H1 (cell line): ENCODE data around the gene WASF1. TPM values are rescaled to one million over a fixed set of nuclear protein-coding genes. Genes with fewer than 3 reads are reported as not detected.

Source experiments
- CTCF ChIA-PET: fragments of 300-600 bp; sonication (Branson Sonifier 250); formaldehyde crosslinking; loops from one replicate; lab custom pipeline; 2021; ENCODE audit not compliant: partially characterized antibody; lab: Charles Lee
- POLR2A ChIA-PET: fragments of 300-600 bp; sonication (Branson Sonifier 250); formaldehyde crosslinking; loops from one replicate; lab custom pipeline; 2021; ENCODE audit warnings: inconsistent platforms; ENCODE audit not compliant: partially characterized antibody; lab: Charles Lee
- DNase-seq, 2 experiments: peaks; one replicate each; pipeline versions ENCODE4 v3.0.0 to v3.0.0-alpha.2; 2010 to 2022; ENCODE audit warnings: low spot score in 2 of 2, low read depth in 1 of 2, mixed read lengths in 1 of 2
- FAIRE-seq: peaks from 2 replicates; lab custom pipeline; 2011; peaks lifted over from hg19 to GRCh38; lab: Jason Lieb, UNC
- H2AFZ ChIP-seq: 2 replicates; pipeline ENCODE4 v1.8.1; 2012; ENCODE audit warnings: low read length, inconsistent platforms
- H2AK5ac ChIP-seq: 2 replicates; pipeline ENCODE4 v1.6.1; 2013; ENCODE audit warnings: low read depth, low read length
- H2BK120ac ChIP-seq: replicated peaks from 2 replicates; pipeline ENCODE3; 2013; ENCODE audit warnings: low read depth, low read length, inconsistent platforms
- H2BK12ac ChIP-seq: 2 replicates; pipeline ENCODE4 v1.6.1; 2013; ENCODE audit warnings: low read depth, low read length
- H2BK15ac ChIP-seq: 2 replicates; pipeline ENCODE4 v1.6.1; 2013; ENCODE audit warnings: low read length
- H2BK20ac ChIP-seq: 2 replicates; pipeline ENCODE4 v1.6.1; 2013; ENCODE audit warnings: low read length
- H2BK5ac ChIP-seq: 2 replicates; pipeline ENCODE4 v1.6.1; 2013; ENCODE audit warnings: low read depth, low read length
- H3K14ac ChIP-seq: 2 replicates; pipeline ENCODE4 v1.6.1; 2013; ENCODE audit warnings: inconsistent platforms; ENCODE audit not compliant: insufficient read length
- H3K18ac ChIP-seq: 2 replicates; pipeline ENCODE4 v1.6.1; 2013; ENCODE audit warnings: low read length; ENCODE audit errors: extremely low read depth
- H3K23ac ChIP-seq: 2 replicates; pipeline ENCODE4 v1.6.1; 2013; ENCODE audit warnings: inconsistent platforms; ENCODE audit not compliant: insufficient read length
- H3K23me2 ChIP-seq: 2 replicates; pipeline ENCODE4 v1.6.1; 2013; ENCODE audit warnings: low read depth, low read length
- H3K27ac ChIP-seq: 2 replicates; pipeline ENCODE4 v1.6.1; 2011; ENCODE audit warnings: low read depth, low read length, inconsistent platforms
- H3K27me3 ChIP-seq, 4 experiments: replicated peaks in 1 of 4; 1 replicate in 1 of 4; 2 replicates in 3 of 4; pipeline versions ENCODE4 v1.6.1 to v1.8.1; 2011 to 2013; ENCODE audit warnings: low read length in 3 of 4, mild to moderate bottlenecking in 3 of 4, inconsistent platforms in 2 of 4, mixed read lengths in 2 of 4, moderate library complexity in 1 of 4; ENCODE audit not compliant: control insufficient read depth in 3 of 4, insufficient read depth in 3 of 4; ENCODE audit errors: extremely low read depth in 1 of 4
- H3K36me3 ChIP-seq, 4 experiments: 2 replicates each; pipeline versions ENCODE4 v1.6.1 to v1.8.1; 2011 to 2013; ENCODE audit warnings: mild to moderate bottlenecking in 4 of 4, low read length in 3 of 4, moderate library complexity in 2 of 4, control low read depth in 1 of 4, inconsistent platforms in 1 of 4; ENCODE audit not compliant: insufficient read depth in 4 of 4, control insufficient read depth in 2 of 4
- H3K4ac ChIP-seq: replicated peaks from 2 replicates; pipeline ENCODE3; 2013; ENCODE audit warnings: low read length, low read depth, mixed read lengths, inconsistent platforms; ENCODE audit not compliant: insufficient read length
- H3K4me1 ChIP-seq, 4 experiments: replicated peaks in 1 of 4; 1 replicate in 1 of 4; 2 replicates in 3 of 4; pipeline versions ENCODE4 v1.6.1 to v1.8.1; 2011 to 2013; ENCODE audit warnings: low read length in 3 of 4, inconsistent platforms in 2 of 4, mixed read lengths in 1 of 4; ENCODE audit not compliant: insufficient read depth in 4 of 4, control insufficient read depth in 3 of 4
- H3K4me2 ChIP-seq, 2 experiments: 2 replicates each; pipeline versions ENCODE4 v1.6.1 to v1.8.1; 2011 to 2013; ENCODE audit warnings: low read depth in 2 of 2, low read length in 2 of 2, control low read depth in 1 of 2, inconsistent platforms in 1 of 2, mild to moderate bottlenecking in 1 of 2; ENCODE audit not compliant: insufficient read depth in 1 of 2
- H3K4me3 ChIP-seq, 4 experiments: fragments of 200-600, 300-600 bp in 1 of 4; sonication (generic), shearing (Covaris generic), sonication (Bioruptor Twin) in 1 of 4; 2 replicates each; pipeline versions ENCODE4 v1.5.1 to v1.8.1; 2011 to 2016; ENCODE audit warnings: low read length in 4 of 4, low read depth in 3 of 4, control low read depth in 2 of 4, inconsistent platforms in 2 of 4, mild to moderate bottlenecking in 2 of 4, mixed read lengths in 1 of 4, moderate library complexity in 1 of 4; ENCODE audit not compliant: insufficient read depth in 2 of 4; ENCODE audit errors: extremely low read depth in 1 of 4
- H3K56ac ChIP-seq: replicated peaks from 2 replicates; pipeline ENCODE3; 2013; ENCODE audit warnings: low read depth, mild to moderate bottlenecking, mixed read lengths, low read length, inconsistent platforms; ENCODE audit not compliant: insufficient read length
- H3K79me1 ChIP-seq: 2 replicates; pipeline ENCODE4 v1.6.1; 2013; ENCODE audit warnings: low read depth, low read length, control low read depth
- H3K79me2 ChIP-seq, 2 experiments: 2 replicates each; pipeline versions ENCODE4 v1.6.1 to v1.8.1; 2012 to 2013; ENCODE audit warnings: low read length in 2 of 2, mild to moderate bottlenecking in 2 of 2, inconsistent platforms in 1 of 2; ENCODE audit not compliant: insufficient read depth in 2 of 2, control insufficient read depth in 1 of 2
- H3K9ac ChIP-seq, 4 experiments: replicated peaks in 1 of 4; 1 replicate in 1 of 4; 2 replicates in 3 of 4; pipeline versions ENCODE4 v1.6.1 to v1.8.1; 2011 to 2013; ENCODE audit warnings: low read depth in 3 of 4, low read length in 3 of 4, control low read depth in 2 of 4, mild to moderate bottlenecking in 2 of 4, moderate library complexity in 2 of 4, inconsistent platforms in 1 of 4; ENCODE audit errors: extremely low read depth in 1 of 4
- H3K9me3 ChIP-seq, 2 experiments: 2 replicates each; pipeline versions ENCODE4 v1.6.1 to v1.8.1; 2012 to 2013; ENCODE audit warnings: mild to moderate bottlenecking in 2 of 2, moderate library complexity in 2 of 2, control low read depth in 1 of 2, inconsistent platforms in 1 of 2, low read depth in 1 of 2, low read length in 1 of 2, mixed read lengths in 1 of 2; ENCODE audit not compliant: insufficient read depth in 2 of 2
- H4K20me1 ChIP-seq, 2 experiments: replicated peaks in 1 of 2; 2 replicates each; pipeline versions ENCODE3 to v1.8.1; 2011 to 2013; ENCODE audit warnings: inconsistent platforms in 2 of 2, low read length in 2 of 2, mild to moderate bottlenecking in 1 of 2; ENCODE audit not compliant: insufficient read depth in 2 of 2, control insufficient read depth in 1 of 2
- H4K5ac ChIP-seq: 2 replicates; pipeline ENCODE4 v1.6.1; 2013; ENCODE audit warnings: low read length, low read depth, mixed read lengths, inconsistent platforms; ENCODE audit not compliant: insufficient read length
- H4K8ac ChIP-seq: 2 replicates; pipeline ENCODE4 v1.8.0; 2013; ENCODE audit warnings: mild to moderate bottlenecking, moderate library complexity, low read length, inconsistent platforms; ENCODE audit not compliant: insufficient read depth; ENCODE audit errors: extremely low read depth
- H4K91ac ChIP-seq: replicated peaks from 2 replicates; pipeline ENCODE3; 2013; ENCODE audit warnings: low read length, mixed read lengths, inconsistent platforms; ENCODE audit not compliant: insufficient read length
- ASH2L ChIP-seq: fragments of 200-600, 300-600 bp; sonication (generic); IDR thresholded peaks from one replicate; pipeline ENCODE4 v1.7.1; 2017; ENCODE audit warnings: low read length
- CHD1 ChIP-seq: IDR thresholded peaks from 2 replicates; pipeline ENCODE4 v1.6.1; 2012; ENCODE audit warnings: low read depth, low read length, improper control_type of control experiment
- EZH2 ChIP-seq: fragments of 200-600 bp; sonication (generic); IDR thresholded peaks from 2 replicates; pipeline ENCODE4 v1.7.1; 2012; ENCODE audit warnings: low read depth, mild to moderate bottlenecking, moderate library complexity, low read length, inconsistent platforms; ENCODE audit not compliant: severe bottlenecking
- GTF2F1 ChIP-seq: IDR thresholded peaks from 2 replicates; pipeline ENCODE4 v1.6.1; 2012; ENCODE audit warnings: low read depth, low read length, improper control_type of control experiment, borderline replicate concordance
- HDAC2 ChIP-seq, 2 experiments: fragments of 300-600 bp in 1 of 2; sonication (generic) in 1 of 2; IDR thresholded peaks; 2 replicates each; pipeline ENCODE4 v1.6.1; 2011 to 2012; ENCODE audit warnings: low read depth in 2 of 2, low read length in 2 of 2, mild to moderate bottlenecking in 2 of 2, moderate library complexity in 2 of 2, borderline replicate concordance in 1 of 2, inconsistent platforms in 1 of 2
- HDAC6 ChIP-seq: IDR thresholded peaks from one replicate; pipeline ENCODE4 v1.7.1; 2012; ENCODE audit warnings: low read depth, mild to moderate bottlenecking, inconsistent platforms, low read length, moderate library complexity
- JUN ChIP-seq: IDR thresholded peaks from 2 replicates; pipeline ENCODE4 v1.6.1; 2011; ENCODE audit warnings: low read depth, mild to moderate bottlenecking, improper control_type of control experiment, low read length
- PHF8 ChIP-seq: fragments of 200-600 bp; sonication (generic); conservative IDR thresholded peaks from 2 replicates; pipeline ENCODE4 v1.7.1; 2012; ENCODE audit warnings: low read depth, mild to moderate bottlenecking, inconsistent platforms, low read length, moderate library complexity
- POLR2A ChIP-seq, 2 experiments: IDR thresholded peaks; 1 replicate in 1 of 2; 2 replicates in 1 of 2; pipeline ENCODE4 v1.6.1; 2011; ENCODE audit warnings: low read depth in 2 of 2, low read length in 2 of 2, mild to moderate bottlenecking in 2 of 2; ENCODE audit errors: control extremely low read depth in 1 of 2
- POLR2AphosphoS5 ChIP-seq: IDR thresholded peaks from 2 replicates; pipeline ENCODE4 v1.6.1; 2011; ENCODE audit warnings: low read depth, low read length
- RXRA ChIP-seq: IDR thresholded peaks from 2 replicates; pipeline ENCODE4 v1.6.1; 2011; ENCODE audit warnings: low read depth, mild to moderate bottlenecking, low read length, moderate library complexity; ENCODE audit not compliant: insufficient read depth
- SRF ChIP-seq: IDR thresholded peaks from 2 replicates; pipeline ENCODE4 v1.6.1; 2011; ENCODE audit warnings: mild to moderate bottlenecking, low read depth, low read length, moderate library complexity
- SUZ12 ChIP-seq: fragments of 200-600 bp; sonication (generic); IDR thresholded peaks from 2 replicates; pipeline ENCODE4 v1.6.1; 2012; ENCODE audit warnings: mild to moderate bottlenecking, inconsistent platforms, low read length, moderate library complexity, mixed read lengths
- TBP ChIP-seq: IDR thresholded peaks from 2 replicates; pipeline ENCODE4 v1.6.1; 2011; ENCODE audit warnings: low read depth, low read length, improper control_type of control experiment
- WGBS, 2 experiments: shearing (Covaris generic) in 1 of 2; methylation state at CpG; one replicate each; pipeline versions ENCODE4 v1.1.6 to v1.1.7; 2013 to 2015; ENCODE audit warnings: low lambda C conversion rate in 2 of 2, mixed read lengths in 2 of 2, inconsistent platforms in 1 of 2, low coverage in 1 of 2, missing lambda C conversion rate in 1 of 2; ENCODE audit not compliant: insufficient replicate concordance in 2 of 2, insufficient coverage in 1 of 2, insufficient read length in 1 of 2; ENCODE audit errors: extremely low coverage in 1 of 2, missing lambda C conversion rate in 1 of 2; 5-methylcytosine and 5-hydroxymethylcytosine counted together
- polyA plus RNA-seq, 7 experiments: library from polyadenylated mRNA; depleted of rRNA in 3 of 7; stranded (reverse) in 5 of 7; unstranded in 2 of 7; fragments of >200 nt in 5 of 7; fragments of 200-250 nt in 2 of 7; gene quantifications; 1 replicate in 5 of 7; 2 replicates in 1 of 7; 4 replicates in 1 of 7; pipeline versions ENCODE4 v1.2.1 to v1.2.3, GENCODE V29; 2011 to 2013; ENCODE audit warnings: missing spikeins in 2 of 7, mixed read lengths in 2 of 7
- total RNA-seq: library from RNA; stranded (reverse); fragmentation: NEBNext Ultra II Directional; extraction: Animal tissue kit (Norgen Biotek cat#: 25700); gene quantifications from 2 replicates; pipeline ENCODE4 v1.2.1, GENCODE V29; 2021

The WASF1 gene
- total and polyA plus RNA-seq, 2 of the 8 experiments (the other 6 are each of a cell fraction or from before 2014, with no cell fraction given), result 37.6 to 39.9 TPM

DNA sequence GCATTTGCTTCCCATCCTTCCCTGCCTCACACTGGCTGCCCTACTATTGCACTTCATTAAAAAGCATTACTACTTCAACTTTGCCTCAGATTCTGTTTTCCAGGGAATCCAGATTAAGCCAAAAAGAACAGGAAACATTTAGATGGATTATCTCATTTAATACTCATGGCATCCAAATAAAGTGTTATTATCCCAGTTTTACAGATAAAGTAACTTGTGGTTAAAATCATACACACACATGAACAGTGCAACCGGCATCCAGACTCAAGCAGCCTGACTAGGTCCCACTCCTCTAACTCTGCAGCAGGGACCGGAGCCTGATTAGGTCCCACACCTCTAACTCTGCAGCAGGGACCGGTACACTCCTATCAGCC is 129.0 kb downstream of the WASF1 start:
- Histone ChIP-seq H2BK12ac (no peak overlapping the region), H3K36me3 (no peaks in the 10 kb centered on the region), H3K23me2 (no peaks in the 10 kb centered on the region), H3K27me3 (no peaks in the 10 kb centered on the region), H4K8ac (no peak overlapping the region), H3K9me3 (no peaks in the 10 kb centered on the region), H3K14ac (no peak overlapping the region), H3K4ac (no peak overlapping the region), H2BK5ac (no peak overlapping the region), H3K9ac (no peak overlapping the region), H2AK5ac (no peak overlapping the region), H3K4me2 (no peak overlapping the region), H3K27ac (no peak overlapping the region), H4K20me1 (no peaks in the 10 kb centered on the region), H3K79me2 (no peaks in the 10 kb centered on the region), H2BK15ac (no peak overlapping the region), H2AFZ (no peak overlapping the region), H3K56ac (no peak overlapping the region), H2BK120ac (no peak overlapping the region), H3K4me3 (no peak overlapping the region), H3K4me1 (peaks cover 0 to 3% (median 0%) of the 10 kb centered on the region in 4 experiments; a peak in 1 of 7 replicates), H3K79me1 (no peaks in the 10 kb centered on the region), H3K18ac (no peak overlapping the region), H2BK20ac (no peak overlapping the region), H3K23ac (no peak overlapping the region), H4K91ac (no peak overlapping the region), H4K5ac (no peak overlapping the region)
- no peak for FAIRE-seq
- DNase-seq, result no peak
- ChIA-PET CTCF (interaction anchor here (1.0 to 5.0 kb wide), 5 partner anchors 8 to 354 kb away, joined by 3 to 49 read pairs (median 6); no protein-coding TSS in a partner anchor), POLR2A (no interaction called here)
- 88% methylated on average over 3 of the region's 3 CpGs; no CpG with 5 or more reads in 1 of the 2 experiments for WGBS, 2 experiments
- TF ChIP-seq TBP (no peak), POLR2A (IDR thresholded peaks at IDR 0.05; ENCODE audit: control extremely low read depth in 1 of 2, low read depth in 2 of 2, low read length in 2 of 2) (no peak), SRF (no peak), POLR2AphosphoS5 (no peak), ASH2L (no peak), JUN (no peak), GTF2F1 (no peak), CHD1 (no peak), RXRA (no peak), HDAC6 (no peak), EZH2 (no peak), PHF8 (no peak), HDAC2 (IDR thresholded peaks at IDR 0.05; ENCODE audit: borderline replicate concordance in 1 of 2, low read depth in 2 of 2, low read length in 2 of 2) (no peak), SUZ12 (no peak)
